HepG2 (cell line): ENCODE results near the gene TRIM8. TPM values are rescaled to one million over a fixed set of nuclear protein-coding genes. Genes with fewer than 3 reads are reported as not detected.

Experiments used
- FOXA1 ChIP-seq, 2 experiments: fragments of 450-650 bp in 1 of 2; sonication (generic) in 1 of 2; formaldehyde crosslinking in 1 of 2; IDR thresholded peaks; 2 replicates each; pipeline versions ENCODE4 v1.4.0 to v1.6.1; 2016 to 2020; ENCODE audit warnings: missing genetic modification reagents in 1 of 2
- GATAD1 ChIP-seq: IDR thresholded peaks from 2 replicates; pipeline ENCODE4 v1.6.1; 2016; ENCODE audit warnings: missing genetic modification reagents, missing compliant biosample characterization
- HOMEZ ChIP-seq: IDR thresholded peaks from 2 replicates; pipeline ENCODE4 v1.6.1; 2016; ENCODE audit warnings: low read depth
- JUNB ChIP-seq: sonication (generic); formaldehyde crosslinking; IDR thresholded peaks from 2 replicates; pipeline ENCODE4 v1.8.0; 2022; ENCODE audit warnings: missing genetic modification reagents, mild to moderate bottlenecking, borderline replicate concordance
- MAZ ChIP-seq, 2 experiments: sonication (generic) in 1 of 2; formaldehyde crosslinking in 1 of 2; IDR thresholded peaks; 2 replicates each; pipeline versions ENCODE4 v1.5.0 to v1.6.1; 2012 to 2020; ENCODE audit warnings: low read depth in 2 of 2, mild to moderate bottlenecking in 2 of 2, borderline replicate concordance in 1 of 2, improper control_type of control experiment in 1 of 2, low read length in 1 of 2, missing genetic modification reagents in 1 of 2, moderate library complexity in 1 of 2
- REXO4 ChIP-seq: sonication (generic); formaldehyde crosslinking; IDR thresholded peaks from 2 replicates; pipeline ENCODE4 v1.8.0; 2022; ENCODE audit warnings: missing genetic modification reagents, mild to moderate bottlenecking, borderline replicate concordance
- SP1 ChIP-seq, 2 experiments: fragments of 450-650 bp in 1 of 2; sonication (generic) in 1 of 2; formaldehyde crosslinking in 1 of 2; IDR thresholded peaks; 2 replicates each; pipeline versions ENCODE4 v1.4.0 to v1.6.1; 2016 to 2020; ENCODE audit warnings: missing genetic modification reagents in 1 of 2
- ZBTB3 ChIP-seq: sonication (generic); formaldehyde crosslinking; IDR thresholded peaks from 2 replicates; pipeline ENCODE4 v1.4.0; 2020; ENCODE audit warnings: low read depth, mild to moderate bottlenecking, moderate library complexity, missing genetic modification reagents, borderline replicate concordance
- ZFP36 ChIP-seq: fragments of 150-350 bp; IDR thresholded peaks from 2 replicates; pipeline ENCODE4 v1.6.1; 2018; ENCODE audit warnings: borderline replicate concordance, low read length, low read depth; ENCODE audit not compliant: partially characterized antibody
- ZHX2 ChIP-seq, 2 experiments: sonication (generic) in 1 of 2; formaldehyde crosslinking in 1 of 2; IDR thresholded peaks; 2 replicates each; pipeline versions ENCODE4 v1.6.1 to v1.9.0; 2014 to 2022; ENCODE audit warnings: antibody characterized with exemption in 1 of 2, borderline replicate concordance in 1 of 2, inconsistent platforms in 1 of 2, low read depth in 1 of 2, missing genetic modification reagents in 1 of 2
- ZNF101 ChIP-seq: sonication (generic); formaldehyde crosslinking; IDR thresholded peaks from 2 replicates; pipeline ENCODE4 v1.4.0; 2020; ENCODE audit warnings: mild to moderate bottlenecking, low read depth, missing genetic modification reagents, borderline replicate concordance
- ZNF281 ChIP-seq: sonication (generic); formaldehyde crosslinking; IDR thresholded peaks from 2 replicates; pipeline ENCODE4 v1.4.0; 2020; ENCODE audit warnings: missing genetic modification reagents, borderline replicate concordance
- ZNF558 ChIP-seq: sonication (generic); formaldehyde crosslinking; IDR thresholded peaks from 2 replicates; pipeline ENCODE4 v1.9.0; 2022; ENCODE audit warnings: mild to moderate bottlenecking, missing genetic modification reagents, borderline replicate concordance
- ZNF768 ChIP-seq: sonication (generic); formaldehyde crosslinking; IDR thresholded peaks from 2 replicates; pipeline ENCODE4 v1.4.0; 2020; ENCODE audit warnings: missing genetic modification reagents
- ZNF878 ChIP-seq: sonication (generic); formaldehyde crosslinking; IDR thresholded peaks from 2 replicates; pipeline ENCODE4 v1.8.1; 2023; ENCODE audit warnings: mild to moderate bottlenecking, missing genetic modification reagents, moderate library complexity
- ZNF879 ChIP-seq: sonication (generic); formaldehyde crosslinking; IDR thresholded peaks from 2 replicates; pipeline ENCODE4 v1.8.1; 2023; ENCODE audit warnings: missing genetic modification reagents
- polyA plus RNA-seq, 8 experiments: library from polyadenylated mRNA; depleted of rRNA in 3 of 8; stranded (reverse) in 7 of 8; unstranded in 1 of 8; fragments of >200 nt; fragmentation: Illumina TruSeq in 4 of 8; extraction: Trizol in 4 of 8; gene quantifications; 2 replicates each; pipeline versions ENCODE4 v1.2.1 to v1.2.3, GENCODE V29; 2011 to 2016; ENCODE audit warnings: low read depth in 4 of 8, missing spikeins in 1 of 8, mixed read lengths in 1 of 8; ENCODE audit not compliant: insufficient read depth in 1 of 8
- total RNA-seq, 5 experiments: library from RNA; depleted of rRNA; stranded (reverse); fragments of >200 nt; fragmentation: Illumina TruSeq; extraction: Trizol; gene quantifications; 2 replicates each; pipeline ENCODE4 v1.2.3, GENCODE V29; 2016; ENCODE audit warnings: low read depth in 1 of 5

TRIM8 gene
- total and polyA plus RNA-seq, 2 of the 13 experiments (the other 11 are each of a cell fraction or from before 2014, with no cell fraction given), result 38.9 to 66.5 TPM

GRCh38 chr10:102597131-102597991 lies 46.9 kb upstream of the TRIM8 start (continued):
- TF ChIP-seq ZBTB3 (CRISPR knock-in tag) (peak; percentile 78; the same call in 1 of the 2 replicates), FOXA1 (IDR thresholded peaks at IDR 0.05) (no peak), FOXA1 (CRISPR knock-in tag; IDR thresholded peaks at IDR 0.05) (peak; percentile 79), ZNF879 (CRISPR knock-in tag) (no peak), REXO4 (CRISPR knock-in tag) (no peak), JUNB (CRISPR knock-in tag) (no peak), MAZ (IDR thresholded peaks at IDR 0.05; ENCODE audit: borderline replicate concordance, low read depth, low read length) (no peak), MAZ (CRISPR knock-in tag; IDR thresholded peaks at IDR 0.05; ENCODE audit: low read depth) (peak; percentile 61), ZNF281 (CRISPR knock-in tag) (peak; percentile 37; the same call in 1 of the 2 replicates), ZNF878 (no peak), ZNF558 (no peak), HOMEZ (CRISPR knock-in tag) (peak; percentile 64; the same call in 1 of the 2 replicates), ZNF768 (CRISPR knock-in tag) (peak; percentile 12; the same call in 1 of the 2 replicates), ZFP36 (no peak), ZNF101 (no peak), ZHX2 (IDR thresholded peaks at IDR 0.05; ENCODE audit: low read depth) (no peak), ZHX2 (CRISPR knock-in tag; IDR thresholded peaks at IDR 0.05; ENCODE audit: borderline replicate concordance) (no peak), SP1 (IDR thresholded peaks at IDR 0.05) (no peak), SP1 (CRISPR knock-in tag; IDR thresholded peaks at IDR 0.05) (peak; percentile 52; the same call in 1 of the 2 replicates), GATAD1 (CRISPR knock-in tag) (peak; percentile 75)
